Stimulated activated CD8-positive, alpha-beta memory T cell treated with anti-CD3 and anti-CD28 coated beads, Interleukin-15, amount 100 ng/mL, for 24 hours (primary cell): ENCODE results near the gene SPR.

Experiments used
- DNase-seq: peaks from one replicate; pipeline ENCODE4 v3.0.0-alpha.2; 2020; ENCODE audit warnings: low read depth

Gene SPR

GRCh38 chr2:72915907-72916742 is 28.9 kb downstream of the SPR start:
- no peak for DNase-seq

GRCh38 chr2:72916743-72917137 is 29.5 kb downstream of the SPR start:
- DNase-seq, result no peak

- no peak for DNase-seq
Measured at GRCh38 chr2:72917138-72917876, 30.1 kb downstream of the SPR start, which contains the start of gene EMX1. Gene EMX1 (plus strand): TSS chr2:72917519. CDS start chr2:72917853, 334 bp downstream.

DNA sequence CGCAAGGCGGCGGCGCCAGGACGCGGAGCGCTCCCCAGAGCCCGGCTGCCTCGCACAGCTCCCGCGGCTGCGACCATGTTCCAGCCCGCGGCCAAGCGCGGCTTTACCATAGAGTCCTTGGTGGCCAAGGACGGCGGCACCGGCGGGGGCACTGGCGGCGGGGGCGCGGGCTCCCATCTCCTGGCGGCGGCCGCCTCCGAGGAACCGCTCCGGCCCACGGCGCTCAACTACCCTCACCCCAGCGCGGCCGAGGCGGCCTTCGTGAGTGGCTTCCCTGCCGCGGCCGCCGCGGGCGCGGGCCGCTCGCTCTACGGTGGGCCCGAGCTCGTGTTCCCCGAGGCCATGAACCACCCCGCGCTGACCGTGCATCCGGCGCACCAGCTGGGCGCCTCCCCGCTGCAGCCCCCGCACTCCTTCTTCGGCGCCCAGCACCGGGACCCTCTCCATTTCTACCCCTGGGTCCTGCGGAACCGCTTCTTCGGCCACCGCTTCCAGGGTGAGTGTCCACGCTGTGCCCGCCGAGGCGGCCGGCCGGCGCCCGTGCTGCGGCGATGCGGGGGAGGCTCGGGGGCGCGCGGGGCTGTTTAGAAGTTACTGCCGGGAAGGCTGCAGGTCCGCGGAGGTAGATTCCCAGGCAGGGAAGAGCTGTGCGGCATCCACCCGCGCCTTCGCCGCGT is 30.8 kb downstream of the SPR start:
- no peak for DNase-seq

DNA sequence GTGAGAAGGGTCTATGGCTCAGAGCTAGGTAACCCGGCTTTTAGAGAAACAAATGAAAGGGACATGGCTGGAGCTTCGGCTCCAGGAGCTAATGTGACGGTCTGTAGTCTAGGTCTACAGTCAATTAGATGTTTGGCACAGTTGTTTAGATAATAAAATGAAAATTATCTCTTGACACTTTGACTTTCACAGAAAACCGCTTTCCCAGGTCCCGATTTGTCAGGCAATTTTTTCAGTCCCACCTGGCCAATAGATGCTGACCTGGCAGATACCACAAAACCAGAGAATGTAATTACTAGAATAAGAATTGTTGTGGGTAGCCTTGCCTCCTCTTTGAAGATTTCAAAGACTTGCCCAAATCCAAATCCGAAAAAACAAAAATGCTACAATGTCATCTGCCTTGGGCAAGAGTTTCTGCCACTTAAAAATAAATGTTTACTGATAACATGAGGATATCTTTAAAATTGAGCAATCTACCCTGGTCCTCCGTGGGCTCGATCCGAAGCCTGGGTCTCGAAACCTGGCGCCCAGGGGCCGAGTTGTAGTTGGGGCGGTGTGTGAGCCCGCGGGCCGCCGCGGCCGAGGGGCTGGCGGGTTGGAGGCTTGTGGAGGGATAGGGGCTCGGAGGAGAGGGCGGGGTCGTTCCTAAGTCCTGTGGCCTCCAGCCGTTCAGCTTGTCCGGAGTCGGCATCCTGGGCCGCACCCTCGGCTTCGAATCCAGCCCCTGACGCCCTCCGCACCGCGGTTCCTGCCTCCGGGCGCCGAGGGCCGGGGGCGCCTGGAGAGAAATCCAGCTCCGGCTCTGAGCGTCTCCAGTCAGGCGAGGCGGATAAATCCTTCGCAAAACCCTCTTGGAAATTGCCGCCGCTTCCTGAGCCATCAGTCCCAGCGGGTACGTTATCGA is 32.5 kb downstream of the SPR start:
- no peak for DNase-seq

DNA sequence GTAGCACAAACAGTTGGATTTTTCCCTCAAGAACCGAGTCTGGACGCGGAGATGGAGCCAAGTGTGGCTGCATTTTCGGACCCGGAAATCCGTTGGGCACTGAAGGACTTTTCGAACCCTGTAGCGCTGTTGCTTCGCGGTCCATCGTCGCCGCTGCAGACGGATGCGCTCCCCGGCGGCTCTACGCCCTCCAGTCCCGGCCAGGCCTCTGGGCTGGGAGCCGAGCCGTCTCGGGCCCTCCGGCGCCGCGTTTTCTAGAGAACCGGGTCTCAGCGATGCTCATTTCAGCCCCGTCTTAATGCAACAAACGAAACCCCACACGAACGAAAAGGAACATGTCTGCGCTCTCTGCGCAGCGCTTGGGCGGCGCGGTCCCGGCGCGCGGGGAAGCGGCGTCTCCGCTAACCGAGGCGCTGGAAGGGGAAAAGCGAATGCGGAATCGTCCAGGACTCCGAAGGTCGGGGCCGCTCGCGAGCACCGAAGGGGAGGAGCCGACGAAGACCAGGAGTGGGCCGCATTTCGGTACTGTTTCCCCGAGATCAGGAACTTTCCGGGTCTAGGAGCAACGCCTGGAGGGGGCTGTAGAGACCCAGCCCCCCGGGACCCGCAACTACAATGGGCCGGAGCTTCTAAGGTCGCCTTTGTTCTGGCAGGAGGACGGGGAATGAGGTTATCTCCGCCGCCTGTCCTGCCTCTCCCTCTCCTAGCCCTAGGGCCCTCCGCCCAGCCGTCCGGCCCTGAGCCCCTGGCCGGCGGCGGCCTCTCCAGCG is 33.3 kb downstream of the SPR start:
- DNase-seq, result no peak

DNA sequence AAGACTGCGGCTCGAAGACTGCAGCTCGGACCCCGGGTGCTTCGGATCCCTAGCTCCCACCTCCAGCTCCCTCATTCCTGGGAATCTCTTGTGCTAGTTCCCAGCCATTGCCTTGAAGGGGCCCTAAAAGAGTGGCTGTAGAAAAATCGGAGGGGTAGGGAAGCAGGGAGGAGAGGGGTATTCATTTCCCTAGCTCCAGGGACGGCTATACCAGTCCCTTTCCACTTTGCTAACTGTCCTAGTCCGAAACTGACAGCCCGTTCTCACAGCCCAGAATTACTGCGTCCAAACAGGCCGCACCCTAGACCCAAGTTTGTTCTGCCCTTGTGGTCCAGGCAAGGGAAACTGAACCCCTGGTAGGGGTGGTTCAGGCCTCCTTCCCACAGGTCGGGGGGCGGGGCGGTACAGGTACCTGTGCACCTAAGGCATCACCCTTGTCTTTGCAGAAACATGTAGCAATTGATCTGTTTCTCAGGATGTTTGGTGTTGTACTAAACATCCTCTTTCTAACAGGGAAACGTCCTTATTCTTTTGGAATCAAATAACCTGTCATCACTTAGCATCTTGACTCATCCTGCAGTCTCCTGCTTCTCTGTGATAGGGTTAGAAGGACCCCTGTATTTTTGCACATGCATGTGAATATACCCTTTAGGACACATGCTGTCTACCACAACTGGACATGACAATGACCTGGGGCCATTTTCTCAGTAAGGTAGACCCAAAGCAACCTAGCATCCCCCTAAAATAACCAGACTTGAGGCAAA is 34.1 kb downstream of the SPR start:
- no peak for DNase-seq

DNA sequence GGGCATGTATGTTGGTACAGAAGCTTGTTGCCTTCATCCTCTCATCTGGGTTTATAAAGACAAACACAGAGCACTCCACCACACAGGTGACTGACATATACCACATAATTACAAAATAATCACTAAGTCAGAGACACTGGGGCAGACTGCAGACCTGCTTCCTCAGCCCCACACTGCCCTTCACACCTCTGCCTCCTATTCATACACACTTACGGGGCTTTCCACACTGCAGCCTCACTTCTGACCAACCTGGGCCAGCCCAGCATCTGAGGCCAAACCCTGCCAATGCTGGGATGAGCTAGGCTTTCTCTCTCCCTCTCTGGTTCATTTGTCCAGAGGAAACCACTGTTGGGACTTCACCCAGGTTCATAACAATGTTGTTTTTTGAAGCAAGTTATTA is 34.6 kb downstream of the SPR start:
- no peak for DNase-seq

- DNase-seq, result no peak
Measured at GRCh38 chr2:72923833-72924352, 36.7 kb downstream of the SPR start.

GRCh38 chr2:72924353-72925240 is 37.4 kb downstream of the SPR start:
- DNase-seq, result no peak

DNA sequence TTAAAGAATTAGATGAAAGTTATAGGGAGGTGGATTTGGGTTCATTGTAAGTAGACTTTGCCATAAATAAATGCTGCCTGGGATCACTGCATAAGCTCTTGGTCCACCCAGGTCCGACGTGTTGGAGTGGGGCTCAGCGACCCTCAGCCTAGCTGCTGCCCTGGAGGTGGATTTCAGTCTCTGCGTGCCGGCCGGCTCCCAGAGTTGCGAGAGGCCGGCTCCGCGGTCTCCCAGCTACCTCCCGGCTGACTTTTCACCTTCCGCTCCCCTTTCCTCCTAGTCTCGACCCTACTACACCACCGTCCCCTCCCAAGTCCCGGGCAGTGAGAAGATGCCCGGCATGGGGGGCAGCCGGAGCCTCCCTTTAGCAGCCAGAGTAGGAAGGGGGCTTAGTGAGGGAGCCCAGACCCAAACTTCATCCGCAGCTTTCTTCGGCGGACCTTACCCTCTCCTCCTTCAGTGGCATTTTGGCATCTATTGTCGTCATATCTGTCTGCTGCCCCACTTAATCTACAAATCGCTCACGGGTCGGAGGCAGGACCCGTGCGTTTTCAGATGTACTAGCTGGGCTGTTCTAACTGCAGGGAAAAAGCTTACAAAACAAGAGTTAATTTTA is 38.2 kb downstream of the SPR start:
- DNase-seq, result no peak

- DNase-seq, result no peak
Measured at GRCh38 chr2:72926368-72926767, 39.2 kb downstream of the SPR start.

GRCh38 chr2:72926811-72927465 is 39.7 kb downstream of the SPR start:
- DNase-seq, result no peak

DNA sequence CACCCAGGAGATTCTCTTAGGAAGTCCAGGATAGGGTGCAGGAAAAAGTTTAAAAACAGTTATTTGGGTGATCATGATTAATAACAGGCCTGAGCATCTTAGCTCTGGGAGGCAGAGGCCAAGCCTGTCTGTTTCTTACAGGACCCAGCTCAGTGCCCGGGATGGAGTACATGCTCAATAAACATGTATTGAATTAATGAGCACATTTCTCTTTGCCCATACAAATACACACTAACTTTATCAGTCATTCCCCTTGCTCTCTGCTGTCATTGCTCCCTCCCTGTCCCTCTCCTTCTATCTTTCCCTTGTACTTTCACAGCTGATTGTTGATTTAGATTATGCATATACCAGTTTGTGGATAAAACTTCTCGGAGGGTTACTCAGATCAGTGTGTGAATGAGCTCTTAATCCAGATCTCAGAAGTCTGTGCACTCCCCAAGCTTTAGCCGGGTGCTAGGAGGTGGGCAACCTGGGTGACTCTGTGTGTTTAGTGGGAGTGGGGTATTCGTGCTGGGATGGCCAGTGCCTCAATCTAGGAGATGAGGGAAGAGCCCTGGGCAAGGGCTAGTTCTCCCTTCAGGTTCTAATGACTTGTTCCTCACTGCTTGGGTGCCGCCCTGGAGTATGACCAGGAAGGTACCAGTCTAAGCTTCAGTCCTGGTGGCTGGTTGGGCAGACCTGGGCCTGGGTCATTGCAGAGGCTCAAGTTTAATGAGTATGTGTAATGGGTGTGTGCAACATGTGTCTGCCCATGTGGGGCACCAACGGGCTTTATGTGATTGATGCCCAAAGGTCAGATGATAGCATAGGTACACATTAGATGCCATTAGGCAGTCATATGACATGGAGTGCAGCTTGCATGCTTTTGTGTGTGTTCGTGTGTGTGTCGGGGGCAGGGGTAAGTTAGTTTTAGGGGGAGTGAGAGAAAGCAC is 40.7 kb downstream of the SPR start:
- no peak for DNase-seq

DNA sequence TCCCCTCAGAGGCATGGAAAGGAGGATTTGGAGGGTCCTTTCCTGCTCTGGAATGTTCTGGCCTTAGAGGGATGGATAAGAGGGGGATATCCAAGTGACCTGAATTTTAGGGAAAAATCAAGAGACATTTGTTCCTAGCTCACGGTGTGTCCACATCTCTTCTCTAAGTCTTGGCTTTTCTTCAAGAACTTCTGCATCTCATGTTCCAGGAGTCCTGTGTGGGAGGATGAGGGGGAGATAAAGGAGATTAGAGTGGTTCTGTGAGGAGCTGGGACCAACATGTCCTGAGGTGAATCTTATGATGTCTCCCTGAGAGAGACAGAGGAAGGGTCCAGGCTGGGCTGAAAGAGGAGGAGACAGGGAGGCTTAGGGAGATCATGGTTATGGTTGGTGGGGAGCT is 41.8 kb downstream of the SPR start:
- DNase-seq, result no peak

DNA sequence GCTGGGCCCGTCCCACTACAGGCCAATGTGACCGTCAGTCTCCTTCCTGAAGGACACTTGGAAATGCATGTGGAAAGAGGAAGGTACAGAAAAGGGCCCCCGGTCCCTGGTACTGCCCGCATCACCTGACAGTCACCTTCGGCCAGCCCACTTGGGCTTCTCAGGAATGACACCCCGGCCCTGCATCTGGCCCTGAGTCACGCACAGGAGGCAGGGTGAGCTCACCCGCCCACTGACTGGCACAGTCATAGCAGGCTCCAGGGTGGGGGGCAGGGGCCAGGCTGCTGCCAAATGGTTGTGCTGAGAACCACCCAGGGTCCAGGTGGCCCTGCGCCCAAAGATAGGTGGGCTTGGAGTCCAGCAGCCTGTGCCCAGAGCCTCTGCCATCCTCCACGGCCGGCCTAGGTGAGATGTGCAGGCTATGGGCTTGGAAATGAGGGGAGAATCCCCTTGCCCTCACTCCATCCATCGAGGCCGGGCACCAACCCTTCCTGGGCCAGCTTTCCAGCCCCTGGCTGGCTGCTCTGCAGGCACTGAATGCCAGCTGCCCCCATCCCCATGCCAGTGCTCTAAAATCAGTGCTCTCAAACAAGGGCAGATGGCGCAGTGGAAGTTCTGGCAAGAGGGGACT is 44.2 kb downstream of the SPR start:
- DNase-seq, result no peak
